ENCODE results near the gene KRT36. TPM values are rescaled to one million over a fixed set of nuclear protein-coding genes. Genes with fewer than 3 reads are reported as not detected.

The KRT36 gene
- total RNA-seq, result 0.38 TPM in 1 of 2 replicates, not detected in the other

- no peak for DNase-seq (ENCODE audit: low read depth in 2 of 2)
Measured at GRCh38 chr17:41489531-41489930, at the start of gene KRT36. Gene KRT36 (minus strand): TSS chr17:41489910. CDS start chr17:41489864, 46 bp downstream.

- DNase-seq (ENCODE audit: low read depth in 2 of 2), result no peak
Measured at GRCh38 chr17:41539071-41539492, 49.4 kb upstream of the KRT36 start.

GRCh38 chr17:41538565-41538991, 48.9 kb upstream of the KRT36 start:
- DNase-seq (ENCODE audit: low read depth in 2 of 2), result no peak

GRCh38 chr17:41537990-41538389, 48.3 kb upstream of the KRT36 start:
- DNase-seq (ENCODE audit: low read depth in 2 of 2), result no peak

GRCh38 chr17:41537614-41537954, 47.9 kb upstream of the KRT36 start:
- DNase-seq (ENCODE audit: low read depth in 2 of 2), result no peak

- no peak for DNase-seq (ENCODE audit: low read depth in 2 of 2)
Measured at GRCh38 chr17:41536741-41537613, 47.3 kb upstream of the KRT36 start.

- DNase-seq (ENCODE audit: low read depth in 2 of 2), result no peak
Measured at GRCh38 chr17:41535764-41536481, 46.2 kb upstream of the KRT36 start.

- DNase-seq (ENCODE audit: low read depth in 2 of 2), result no peak
Measured at GRCh38 chr17:41534899-41535546, 45.3 kb upstream of the KRT36 start.

GRCh38 chr17:41533613-41534012, 43.9 kb upstream of the KRT36 start:
- no peak for DNase-seq (ENCODE audit: low read depth in 2 of 2)

- DNase-seq (ENCODE audit: low read depth in 2 of 2), result no peak
Measured at GRCh38 chr17:41532947-41533570, 43.3 kb upstream of the KRT36 start.

GRCh38 chr17:41531993-41532392, 42.3 kb upstream of the KRT36 start:
- DNase-seq (ENCODE audit: low read depth in 2 of 2), result no peak

GRCh38 chr17:41530062-41531048, 40.6 kb upstream of the KRT36 start:
- peak in 1 of 2 donors; percentile 83 for DNase-seq (ENCODE audit: low read depth in 2 of 2)

GRCh38 chr17:41529491-41529915, 39.8 kb upstream of the KRT36 start:
- DNase-seq (ENCODE audit: low read depth in 2 of 2), result no peak

- DNase-seq (ENCODE audit: low read depth in 2 of 2), result no peak
Measured at GRCh38 chr17:41528959-41529353, 39.2 kb upstream of the KRT36 start.

- DNase-seq (ENCODE audit: low read depth in 2 of 2), result no peak
Measured at GRCh38 chr17:41527063-41528023, 37.6 kb upstream of the KRT36 start.

GRCh38 chr17:41524261-41524660, 34.6 kb upstream of the KRT36 start:
- no peak for DNase-seq (ENCODE audit: low read depth in 2 of 2)

- no peak for DNase-seq (ENCODE audit: low read depth in 2 of 2)
Measured at GRCh38 chr17:41523787-41524186, 34.1 kb upstream of the KRT36 start.

- no peak for DNase-seq (ENCODE audit: low read depth in 2 of 2)
Measured at GRCh38 chr17:41523225-41523593, 33.5 kb upstream of the KRT36 start.
